Panc1 (cell line): ENCODE results near the gene CCDC9B. TPM values are rescaled to one million over a fixed set of nuclear protein-coding genes. Genes with fewer than 3 reads are reported as not detected.

ENCODE experiments used
- ATAC-seq: fragments of 200-7000 bp; cut with Tn5 transposase; 2 replicates; pipeline ENCODE4 v1.9.1; 2020; ENCODE audit warnings: mild to moderate bottlenecking, moderate library complexity
- BruUV-seq: library from RNA; stranded (reverse); fragments of 400-500 nt; replicated peaks from 2 replicates; lab custom pipeline; 2021; lab: Mats Ljungman, UMichigan
- CTCF ChIA-PET: fragments of 300-600 bp; sonication (Branson Sonifier 250); formaldehyde crosslinking; loops from one replicate; lab custom pipeline; 2022; ENCODE audit warnings: antibody characterized with exemption; lab: Charles Lee
- POLR2A ChIA-PET: fragments of 300-600 bp; sonication (Branson Sonifier 250); formaldehyde crosslinking; loops from one replicate; lab custom pipeline; 2022; ENCODE audit warnings: antibody characterized with exemption; lab: Charles Lee
- DNase-seq: peaks from one replicate; pipeline ENCODE4 v3.0.0-alpha.2; 2010; ENCODE audit warnings: low read depth, low spot score
- H3K27ac ChIP-seq: 2 replicates; pipeline ENCODE4 v1.5.1; 2011; ENCODE audit warnings: mild to moderate bottlenecking, low read length, inconsistent platforms
- H3K27me3 ChIP-seq: fragments of 200-500 bp; sonication (Bioruptor generic); 2 replicates; pipeline ENCODE4 v1.6.0; 2014; ENCODE audit warnings: low read length, inconsistent platforms; ENCODE audit not compliant: control insufficient read depth, insufficient read depth
- H3K36me3 ChIP-seq: fragments of 200-500 bp; sonication (Bioruptor generic); 2 replicates; pipeline ENCODE4 v1.5.1; 2014; ENCODE audit warnings: inconsistent platforms, mild to moderate bottlenecking, low read length, moderate library complexity; ENCODE audit not compliant: control insufficient read depth, insufficient read depth
- H3K4me1 ChIP-seq: 2 replicates; pipeline ENCODE4 v1.5.1; 2011; ENCODE audit warnings: inconsistent platforms, mild to moderate bottlenecking, low read length, moderate library complexity; ENCODE audit not compliant: control insufficient read depth, insufficient read depth
- H3K4me3 ChIP-seq, 2 experiments: 2 replicates each; pipeline ENCODE4 v1.5.1; 2011 to 2012; ENCODE audit warnings: low read depth in 2 of 2, low read length in 2 of 2, mild to moderate bottlenecking in 2 of 2, inconsistent platforms in 1 of 2, moderate library complexity in 1 of 2
- H3K9me3 ChIP-seq: fragments of 200-500 bp; sonication (Bioruptor generic); 2 replicates; pipeline ENCODE4 v1.5.1; 2014; ENCODE audit warnings: low read depth, mild to moderate bottlenecking, inconsistent platforms, low read length, moderate library complexity; ENCODE audit not compliant: control insufficient read depth, insufficient read depth
- POLR2AphosphoS5 ChIP-seq: IDR thresholded peaks from 2 replicates; pipeline ENCODE4 v1.6.1; 2012; ENCODE audit warnings: mild to moderate bottlenecking, low read depth, low read length, moderate library complexity
- SIN3A ChIP-seq: IDR thresholded peaks from 2 replicates; pipeline ENCODE4 v1.6.1; 2012; ENCODE audit warnings: low read depth, mild to moderate bottlenecking, low read length, moderate library complexity, borderline replicate concordance; ENCODE audit not compliant: insufficient read depth
- TCF7L2 ChIP-seq: IDR thresholded peaks from 2 replicates; pipeline ENCODE4 v1.6.1; 2011; ENCODE audit warnings: mild to moderate bottlenecking, low read depth, low read length, inconsistent platforms
- in situ Hi-C: cut with HindIII; loops from 2 replicates; pipeline ENCODE4 v1.10.0; 2016; ENCODE audit warnings: low sequenced_read_pairs, low pct_unique_long_range_greater_than_20kb
- intact Hi-C: fragments of 100-400 bp; cut with micrococcal nuclease; formaldehyde crosslinking; loops from one replicate; pipeline ENCODE4 v1.10.0; 2022; ENCODE audit not compliant: unreplicated experiment
- total RNA-seq: library from RNA; stranded (reverse); gene quantifications from one replicate; pipeline ENCODE4 v1.2.1, GENCODE V29; 2021; ENCODE audit not compliant: unreplicated experiment
- TF ChIP-seq, protein P1 (sequence below): fragments of 450-650 bp; IDR thresholded peaks from 2 replicates; pipeline ENCODE4 v1.5.1; 2017; ENCODE audit warnings: mild to moderate bottlenecking
- TF ChIP-seq, protein P2 (sequence below), 2 experiments: IDR thresholded peaks; 2 replicates each; pipeline ENCODE4 v1.6.1; 2011 to 2012; ENCODE audit warnings: low read depth in 2 of 2, control low read depth in 1 of 2, low read length in 1 of 2, mild to moderate bottlenecking in 1 of 2, moderate library complexity in 1 of 2; ENCODE audit not compliant: insufficient read depth in 1 of 2

Gene CCDC9B
- total RNA-seq, 1 experiment from 2014 or later = 55.9 TPM

DNA sequence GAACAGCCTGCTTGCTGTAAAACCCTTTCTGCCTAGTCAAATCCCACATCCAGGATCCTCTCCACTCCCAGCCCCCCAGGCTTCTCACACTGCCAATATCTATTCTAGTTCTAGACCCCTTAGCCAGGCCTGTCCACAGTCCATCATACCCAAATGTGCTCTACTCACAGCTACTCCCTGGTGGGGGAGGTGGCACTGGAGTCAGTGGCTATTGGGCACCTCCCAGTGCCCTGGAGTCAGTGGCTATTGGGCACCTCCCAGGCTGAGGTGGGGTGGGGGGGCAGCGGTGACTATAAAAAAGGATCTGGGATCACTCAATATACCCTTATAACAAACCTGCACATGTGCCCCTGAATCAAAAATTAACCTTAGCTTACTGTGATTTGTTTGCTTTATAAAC lies 16.5 kb upstream of the CCDC9B start:
- Histone ChIP-seq H3K27ac (peak overlapping the region; percentile 66; the same call in 1 of the 2 replicates), H3K9me3 (no peaks in the 10 kb centered on the region), H3K4me3 (peak overlapping the region; percentile 58 to 67; a peak in 3 of 4 replicates), H3K27me3 (no peaks in the 10 kb centered on the region), H3K36me3 (no peaks in the 10 kb centered on the region), H3K4me1 (peaks cover 7% of the 10 kb centered on the region)
- ATAC-seq = no peak
- no peak for TF ChIP-seq SIN3A
- DNase-seq = no peak
- intact Hi-C loops = no loop called here
- no TSS peak for BruUV-seq
- POLR2A ChIA-PET = no interaction called here
- CTCF ChIA-PET = interaction anchor here (0.5 kb wide), 1 partner anchor 60 kb away, joined by 10 read pairs; no protein-coding TSS in a partner anchor
- in situ Hi-C loops = no loop called here

- TF ChIP-seq POLR2AphosphoS5 = no peak
- no peak for TF ChIP-seq SIN3A
- TF ChIP-seq, protein P1, sequence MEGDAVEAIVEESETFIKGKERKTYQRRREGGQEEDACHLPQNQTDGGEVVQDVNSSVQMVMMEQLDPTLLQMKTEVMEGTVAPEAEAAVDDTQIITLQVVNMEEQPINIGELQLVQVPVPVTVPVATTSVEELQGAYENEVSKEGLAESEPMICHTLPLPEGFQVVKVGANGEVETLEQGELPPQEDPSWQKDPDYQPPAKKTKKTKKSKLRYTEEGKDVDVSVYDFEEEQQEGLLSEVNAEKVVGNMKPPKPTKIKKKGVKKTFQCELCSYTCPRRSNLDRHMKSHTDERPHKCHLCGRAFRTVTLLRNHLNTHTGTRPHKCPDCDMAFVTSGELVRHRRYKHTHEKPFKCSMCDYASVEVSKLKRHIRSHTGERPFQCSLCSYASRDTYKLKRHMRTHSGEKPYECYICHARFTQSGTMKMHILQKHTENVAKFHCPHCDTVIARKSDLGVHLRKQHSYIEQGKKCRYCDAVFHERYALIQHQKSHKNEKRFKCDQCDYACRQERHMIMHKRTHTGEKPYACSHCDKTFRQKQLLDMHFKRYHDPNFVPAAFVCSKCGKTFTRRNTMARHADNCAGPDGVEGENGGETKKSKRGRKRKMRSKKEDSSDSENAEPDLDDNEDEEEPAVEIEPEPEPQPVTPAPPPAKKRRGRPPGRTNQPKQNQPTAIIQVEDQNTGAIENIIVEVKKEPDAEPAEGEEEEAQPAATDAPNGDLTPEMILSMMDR = no peak
- TF ChIP-seq, protein P2, sequence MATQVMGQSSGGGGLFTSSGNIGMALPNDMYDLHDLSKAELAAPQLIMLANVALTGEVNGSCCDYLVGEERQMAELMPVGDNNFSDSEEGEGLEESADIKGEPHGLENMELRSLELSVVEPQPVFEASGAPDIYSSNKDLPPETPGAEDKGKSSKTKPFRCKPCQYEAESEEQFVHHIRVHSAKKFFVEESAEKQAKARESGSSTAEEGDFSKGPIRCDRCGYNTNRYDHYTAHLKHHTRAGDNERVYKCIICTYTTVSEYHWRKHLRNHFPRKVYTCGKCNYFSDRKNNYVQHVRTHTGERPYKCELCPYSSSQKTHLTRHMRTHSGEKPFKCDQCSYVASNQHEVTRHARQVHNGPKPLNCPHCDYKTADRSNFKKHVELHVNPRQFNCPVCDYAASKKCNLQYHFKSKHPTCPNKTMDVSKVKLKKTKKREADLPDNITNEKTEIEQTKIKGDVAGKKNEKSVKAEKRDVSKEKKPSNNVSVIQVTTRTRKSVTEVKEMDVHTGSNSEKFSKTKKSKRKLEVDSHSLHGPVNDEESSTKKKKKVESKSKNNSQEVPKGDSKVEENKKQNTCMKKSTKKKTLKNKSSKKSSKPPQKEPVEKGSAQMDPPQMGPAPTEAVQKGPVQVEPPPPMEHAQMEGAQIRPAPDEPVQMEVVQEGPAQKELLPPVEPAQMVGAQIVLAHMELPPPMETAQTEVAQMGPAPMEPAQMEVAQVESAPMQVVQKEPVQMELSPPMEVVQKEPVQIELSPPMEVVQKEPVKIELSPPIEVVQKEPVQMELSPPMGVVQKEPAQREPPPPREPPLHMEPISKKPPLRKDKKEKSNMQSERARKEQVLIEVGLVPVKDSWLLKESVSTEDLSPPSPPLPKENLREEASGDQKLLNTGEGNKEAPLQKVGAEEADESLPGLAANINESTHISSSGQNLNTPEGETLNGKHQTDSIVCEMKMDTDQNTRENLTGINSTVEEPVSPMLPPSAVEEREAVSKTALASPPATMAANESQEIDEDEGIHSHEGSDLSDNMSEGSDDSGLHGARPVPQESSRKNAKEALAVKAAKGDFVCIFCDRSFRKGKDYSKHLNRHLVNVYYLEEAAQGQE (IDR thresholded peaks at IDR 0.05; ENCODE audit: insufficient read depth in 1 of 2, low read depth in 2 of 2, low read length in 1 of 2) = no peak
- TF ChIP-seq TCF7L2 = no peak
- no TSS peak for BruUV-seq
- in situ Hi-C loops (no loop called here), intact Hi-C loops (no loop called here)
- Histone ChIP-seq H3K36me3 (no peaks in the 10 kb centered on the region), H3K27me3 (no peaks in the 10 kb centered on the region), H3K9me3 (no peaks in the 10 kb centered on the region), H3K4me1 (peaks cover 7% of the 10 kb centered on the region), H3K4me3 (no peak overlapping the region), H3K27ac (no peak overlapping the region)
- ATAC-seq (no peak), DNase-seq (no peak)
- POLR2A ChIA-PET = interaction anchor here (0.5 kb wide), 1 partner anchor 15 kb away, joined by 3 read pairs; the partner anchor contains the start of gene CCDC9B
- CTCF ChIA-PET = interaction anchor here (1.1 kb wide), 1 partner anchor 12 kb away, joined by 4 read pairs; no protein-coding TSS in a partner anchor
Measured at GRCh38 chr15:40355976-40356585, 15.3 kb upstream of the CCDC9B start.
